Measurements from ENCODE around the gene POLR1C.
"Not testable (repeated sequence)": the region's sequence is repeated elsewhere in the genome, so short reads cannot be mapped to it uniquely, and the experiment has no call there.

POLR1C gene

DNA sequence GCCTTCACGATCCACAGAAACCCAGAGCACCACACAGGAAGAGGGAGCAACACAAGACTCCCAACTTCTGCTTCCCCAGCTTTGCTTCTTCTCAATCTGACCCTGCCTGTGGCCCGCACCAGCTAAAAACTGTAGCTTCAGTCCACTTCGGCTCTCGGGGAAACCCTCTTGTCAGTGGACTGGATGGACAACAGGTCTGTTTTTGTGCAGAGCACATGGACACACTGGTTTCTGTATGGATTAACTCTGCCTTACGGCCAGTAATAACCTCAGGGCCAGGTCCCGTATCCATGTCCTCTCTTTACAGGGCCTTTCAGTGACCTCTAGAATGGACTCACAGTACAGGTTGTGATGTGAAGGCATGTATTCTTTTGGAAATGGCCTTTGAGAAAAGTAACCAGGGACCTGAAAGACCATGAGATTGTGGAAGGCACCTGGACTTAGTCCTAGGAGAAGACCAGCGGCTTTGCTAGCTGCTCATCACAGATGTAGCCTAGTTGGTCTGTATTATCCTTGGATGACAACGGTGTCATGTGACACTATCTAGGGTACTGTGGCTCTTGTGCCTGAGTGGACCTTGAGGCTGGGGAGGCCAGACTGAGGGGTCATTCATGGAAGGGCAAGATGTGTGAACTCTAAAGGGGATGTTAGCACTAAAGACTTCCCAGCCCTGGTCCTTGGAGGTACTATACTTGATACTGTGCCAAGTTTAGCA, 5.8 kb downstream of the POLR1C start:
- H3K27ac ChIP-seq = no peak overlapping the region
- TF ChIP-seq, protein P1, sequence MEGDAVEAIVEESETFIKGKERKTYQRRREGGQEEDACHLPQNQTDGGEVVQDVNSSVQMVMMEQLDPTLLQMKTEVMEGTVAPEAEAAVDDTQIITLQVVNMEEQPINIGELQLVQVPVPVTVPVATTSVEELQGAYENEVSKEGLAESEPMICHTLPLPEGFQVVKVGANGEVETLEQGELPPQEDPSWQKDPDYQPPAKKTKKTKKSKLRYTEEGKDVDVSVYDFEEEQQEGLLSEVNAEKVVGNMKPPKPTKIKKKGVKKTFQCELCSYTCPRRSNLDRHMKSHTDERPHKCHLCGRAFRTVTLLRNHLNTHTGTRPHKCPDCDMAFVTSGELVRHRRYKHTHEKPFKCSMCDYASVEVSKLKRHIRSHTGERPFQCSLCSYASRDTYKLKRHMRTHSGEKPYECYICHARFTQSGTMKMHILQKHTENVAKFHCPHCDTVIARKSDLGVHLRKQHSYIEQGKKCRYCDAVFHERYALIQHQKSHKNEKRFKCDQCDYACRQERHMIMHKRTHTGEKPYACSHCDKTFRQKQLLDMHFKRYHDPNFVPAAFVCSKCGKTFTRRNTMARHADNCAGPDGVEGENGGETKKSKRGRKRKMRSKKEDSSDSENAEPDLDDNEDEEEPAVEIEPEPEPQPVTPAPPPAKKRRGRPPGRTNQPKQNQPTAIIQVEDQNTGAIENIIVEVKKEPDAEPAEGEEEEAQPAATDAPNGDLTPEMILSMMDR (IDR thresholded peaks at IDR 0.05) = no peak
- no peak overlapping the region for H3K4me3 ChIP-seq
- DNase-seq (ENCODE audit: low spot score) = no peak

DNA sequence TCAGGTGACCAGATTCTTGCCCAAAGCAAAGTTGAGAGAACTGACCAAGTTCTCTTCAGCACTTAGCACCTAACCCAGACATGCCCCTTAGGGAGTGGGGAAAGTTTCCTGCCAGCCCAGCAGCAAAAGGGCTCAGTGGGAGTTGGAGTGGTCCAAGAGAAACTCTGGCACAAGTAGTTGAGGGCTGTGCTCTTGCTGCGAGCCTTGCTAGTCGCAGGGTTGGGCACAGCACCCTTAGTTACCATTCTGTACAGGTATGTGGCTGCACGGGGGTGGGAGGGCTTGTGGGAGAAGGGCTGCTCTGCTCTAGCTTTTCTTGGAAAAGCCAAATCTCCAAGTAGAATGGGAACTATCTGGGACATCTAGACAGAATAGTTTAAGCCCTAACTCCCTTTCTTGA, 6.4 kb downstream of the POLR1C start:
- no peak overlapping the region for H3K27ac ChIP-seq
- no peak overlapping the region for H3K4me3 ChIP-seq
- TF ChIP-seq, protein P1 (IDR thresholded peaks at IDR 0.05) = no peak
- no peak for DNase-seq (ENCODE audit: low spot score)

DNA sequence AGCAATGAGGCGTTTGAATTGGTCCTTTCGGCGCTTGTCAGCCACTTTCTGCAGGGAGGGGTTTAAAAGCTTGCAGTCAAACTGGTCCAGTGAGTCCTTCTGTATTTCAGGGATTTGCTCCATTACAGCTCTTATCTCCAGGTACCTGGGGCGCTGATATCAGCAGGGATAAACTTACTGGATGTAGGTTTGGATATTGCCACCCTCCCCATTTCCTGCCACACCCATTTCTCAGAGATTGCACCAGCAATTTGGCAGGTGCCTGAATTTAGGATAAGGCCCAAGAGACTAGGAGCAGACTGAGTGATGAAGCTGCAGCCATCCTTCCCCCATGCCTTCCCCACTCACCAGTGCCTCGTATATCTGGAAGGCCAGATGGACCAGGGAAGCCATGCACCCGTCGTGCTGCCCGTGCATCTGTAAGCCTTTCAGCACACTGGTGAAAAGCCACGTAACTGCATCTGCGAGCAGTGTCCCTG, 7.6 kb downstream of the POLR1C start:
- TF ChIP-seq, protein P1 (IDR thresholded peaks at IDR 0.05) = no peak
- H3K4me3 ChIP-seq = no peak overlapping the region
- no peak overlapping the region for H3K27ac ChIP-seq
- no peak for DNase-seq (ENCODE audit: low spot score)

DNA sequence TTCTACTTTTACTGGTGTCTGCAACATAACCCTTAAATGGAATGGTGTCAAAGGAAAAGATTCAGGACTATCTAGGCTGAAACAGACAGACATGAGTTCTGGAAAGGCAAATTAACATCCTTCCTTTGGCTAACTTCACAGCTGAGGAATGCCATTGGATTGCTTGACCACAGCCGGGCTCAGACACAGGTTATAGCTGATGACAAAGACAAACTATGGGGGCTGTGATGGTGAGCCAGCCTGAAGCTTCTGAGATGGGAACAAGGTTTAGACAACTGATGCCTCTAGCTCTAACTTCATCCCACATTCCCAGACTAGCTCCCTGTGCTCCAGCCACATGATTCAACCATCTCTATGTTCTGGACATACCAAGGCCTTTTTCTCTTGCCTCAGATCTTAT, 15.3 kb downstream of the POLR1C start:
- H3K27ac ChIP-seq = no peak overlapping the region
- TF ChIP-seq, protein P1 (IDR thresholded peaks at IDR 0.05) = no peak
- DNase-seq (ENCODE audit: low spot score) = no peak
- no peak overlapping the region for H3K4me3 ChIP-seq

DNA sequence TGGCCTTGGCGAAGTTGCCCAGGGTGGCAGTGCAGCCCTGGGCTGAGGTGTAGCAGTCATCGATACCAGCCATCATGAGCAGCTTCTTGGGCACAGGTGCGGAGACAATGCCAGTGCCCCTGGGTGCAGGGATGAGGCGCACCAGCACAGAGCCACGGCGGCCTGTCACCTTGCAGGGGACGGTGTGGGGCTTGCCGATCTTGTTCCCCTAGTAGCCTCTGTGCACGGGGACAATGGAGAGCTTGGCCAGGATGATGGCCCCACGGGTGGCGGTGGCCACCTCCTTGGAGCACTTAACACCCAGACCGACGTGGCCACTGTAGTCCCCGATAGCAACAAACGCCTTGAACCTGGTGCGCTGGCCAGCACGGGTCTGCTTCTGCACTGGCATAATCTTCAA, 22.1 kb downstream of the POLR1C start:
- H3K27ac ChIP-seq; H3K4me3 ChIP-seq; DNase-seq (ENCODE audit: low spot score): not testable (repeated sequence)

DNA sequence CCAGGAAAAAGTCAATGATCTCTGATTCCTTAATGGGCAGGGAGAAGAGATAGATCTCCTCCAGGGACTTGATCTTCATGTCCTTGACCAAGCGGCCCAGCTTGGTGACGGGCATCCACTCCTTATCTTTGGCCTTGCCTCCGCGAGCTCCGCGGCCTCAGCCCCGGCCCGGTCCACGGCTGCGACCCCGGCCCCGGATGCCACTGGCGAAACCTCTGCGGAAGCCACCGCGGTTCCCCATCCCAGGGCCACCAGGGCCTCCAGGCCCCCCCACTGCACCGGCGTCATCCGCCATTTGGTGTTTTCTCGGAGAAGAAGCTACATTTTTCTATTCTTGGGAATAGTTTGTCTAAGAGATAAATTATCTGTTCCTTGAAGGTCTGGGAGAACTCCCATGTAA, 22.5 kb downstream of the POLR1C start:
- not testable (repeated sequence) for DNase-seq (ENCODE audit: low spot score); H3K4me3 ChIP-seq; H3K27ac ChIP-seq

DNA sequence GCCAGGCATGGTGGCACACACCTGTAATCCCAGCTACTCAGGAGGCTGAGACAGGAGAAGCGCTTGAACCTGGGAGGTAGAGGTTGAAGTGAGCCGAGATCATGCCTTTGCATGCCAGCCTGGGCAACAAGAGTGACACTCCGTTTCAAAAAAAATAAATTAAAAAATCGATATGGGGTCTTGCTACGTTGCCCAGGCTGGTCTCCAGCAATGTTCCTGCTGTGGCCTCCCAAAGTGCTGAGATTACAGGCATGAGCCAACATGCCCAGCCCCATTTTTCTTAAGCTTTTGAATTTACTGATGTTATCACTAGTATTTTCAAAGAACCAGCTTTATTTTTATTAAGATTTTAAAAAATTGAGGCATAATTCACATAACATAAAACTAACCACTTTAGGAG, 23.6 kb downstream of the POLR1C start:
- Histone ChIP-seq H3K27ac (no peak overlapping the region), H3K4me3 (no peak overlapping the region)
- DNase-seq (ENCODE audit: low spot score) = no peak
- TF ChIP-seq, protein P1 (IDR thresholded peaks at IDR 0.05) = no peak

DNA sequence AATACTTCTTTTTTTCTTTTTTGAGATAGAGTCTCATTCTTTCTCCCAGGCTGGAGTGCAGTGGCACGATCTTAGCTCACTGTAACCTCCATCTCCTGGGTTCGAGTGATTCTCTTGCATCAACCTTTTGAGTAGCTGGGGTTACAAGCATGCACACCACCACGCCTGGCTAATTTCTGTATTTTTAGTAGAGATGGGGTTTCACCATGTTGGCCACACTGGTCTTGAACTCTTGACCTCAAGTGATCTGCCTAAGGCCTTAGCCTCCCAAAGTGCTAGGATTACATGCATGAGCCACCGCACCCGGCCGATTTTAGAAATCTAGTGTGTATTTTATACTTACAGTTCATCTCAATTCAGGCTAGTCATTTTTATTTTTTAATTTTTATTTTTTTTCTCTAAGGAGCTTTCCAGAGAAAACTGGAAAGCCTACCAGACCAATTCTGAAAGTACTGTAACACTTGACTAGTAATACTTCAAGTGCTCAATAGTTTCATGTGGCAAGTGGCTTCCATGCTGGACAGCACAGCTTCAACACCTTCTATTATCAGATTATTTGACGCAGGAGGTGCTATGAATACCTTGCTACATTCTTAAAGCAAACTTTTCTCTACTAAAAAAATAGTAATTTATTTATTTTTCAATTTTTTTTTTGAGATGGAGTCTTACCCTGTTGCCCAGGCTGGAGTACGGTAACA, 25.0 kb downstream of the POLR1C start:
- H3K4me3 ChIP-seq = no peak overlapping the region
- no peak overlapping the region for H3K27ac ChIP-seq
- TF ChIP-seq, protein P1 (IDR thresholded peaks at IDR 0.05) = no peak
- DNase-seq (ENCODE audit: low spot score) = no peak
